ENCODE results near the gene PCNX1. TPM values are rescaled to one million over a fixed set of nuclear protein-coding genes. Genes with fewer than 3 reads are reported as not detected.
A peak's percentile ranks its signal among the peaks of the same experiment; 100 is the strongest.
"Not testable (repeated sequence)": the region's sequence is repeated elsewhere in the genome, so short reads cannot be mapped to it uniquely, and the experiment has no call there.

Gene PCNX1
- polyA plus RNA-seq, 3 donors: 40.4 to 56.2 (median 51.4) TPM

GRCh38 chr14:71130491-71131179, 223.4 kb downstream of the PCNX1 start:
- no peak for DNase-seq (ENCODE audit: extremely low read depth in 1 of 11, low read depth in 9 of 11, low spot score in 4 of 11)

GRCh38 chr14:71133296-71133695, 226.0 kb downstream of the PCNX1 start:
- DNase-seq (ENCODE audit: extremely low read depth in 1 of 11, low read depth in 9 of 11, low spot score in 4 of 11): no peak

DNA sequence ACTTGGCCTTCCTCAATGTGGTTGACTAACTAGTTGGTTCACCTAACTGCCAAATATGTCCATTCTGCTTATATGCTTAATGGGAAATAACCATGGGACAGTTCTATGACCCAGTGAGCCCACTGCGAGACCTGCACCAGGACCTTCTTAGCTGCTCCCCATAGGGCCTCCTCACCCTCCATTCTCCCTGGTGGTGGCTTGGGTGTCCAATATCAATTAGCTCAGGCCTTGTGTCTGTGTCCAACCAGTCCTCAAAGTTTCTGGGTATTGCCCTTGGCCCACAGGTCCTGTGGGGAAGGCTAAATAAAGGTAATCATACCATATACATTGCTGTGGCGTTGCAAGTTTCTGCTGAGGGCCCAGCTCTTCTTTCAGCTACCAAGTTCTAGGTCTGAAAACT, 228.2 kb downstream of the PCNX1 start:
- DNase-seq (ENCODE audit: extremely low read depth in 1 of 11, low read depth in 9 of 11, low spot score in 4 of 11): no peak

DNA sequence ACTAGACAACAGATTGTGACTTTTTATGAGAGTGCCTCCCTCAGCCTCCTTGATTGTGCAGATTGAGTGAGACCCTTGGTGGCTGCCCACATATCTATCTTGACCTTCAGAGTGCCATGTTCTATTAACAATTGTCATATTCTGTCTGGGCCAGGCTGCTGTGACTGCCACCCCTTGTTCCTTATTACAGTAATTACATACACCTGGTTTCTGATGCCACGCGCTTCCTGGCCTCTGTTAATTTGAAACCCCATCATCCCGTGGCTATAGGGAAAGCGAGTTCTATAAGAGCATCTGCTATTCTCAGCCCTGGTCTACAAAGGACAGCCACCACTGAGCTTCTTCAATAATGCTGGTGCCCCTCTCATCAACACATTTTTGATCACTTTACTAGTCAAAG, 228.7 kb downstream of the PCNX1 start:
- DNase-seq (ENCODE audit: extremely low read depth in 1 of 11, low read depth in 9 of 11, low spot score in 4 of 11): no peak

DNA sequence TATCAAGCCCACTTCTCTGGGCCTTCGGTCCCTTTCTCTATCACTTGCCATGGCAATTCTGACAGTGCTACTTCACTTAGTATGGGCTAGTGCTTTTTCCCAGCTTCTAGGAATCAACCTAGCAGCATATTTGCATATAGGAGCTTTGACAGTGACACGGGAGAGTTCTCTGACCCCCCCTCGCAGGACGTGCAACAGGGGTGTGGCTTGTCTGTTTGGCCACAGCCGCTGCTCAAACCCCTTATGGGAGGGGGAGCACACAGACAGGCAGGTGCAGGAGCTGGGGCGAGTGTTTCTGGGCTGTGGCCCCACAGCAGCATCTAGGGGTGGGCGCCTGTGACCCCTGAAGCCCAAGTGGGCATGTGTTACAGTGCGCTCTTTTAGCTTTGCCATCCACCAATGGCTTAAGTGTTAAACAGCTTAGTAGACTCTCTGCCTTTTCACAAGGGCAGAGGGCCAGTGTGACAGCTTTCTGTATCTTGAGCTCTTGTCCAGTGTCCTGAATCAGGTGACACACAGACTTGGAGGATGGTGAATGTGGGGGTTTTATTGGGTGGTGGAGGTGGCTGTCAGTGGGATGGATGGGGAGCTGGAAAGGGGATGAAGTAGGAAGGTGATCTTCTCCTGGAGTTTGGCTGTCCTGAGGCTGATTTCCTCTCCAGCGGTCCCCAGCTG, 229.3 kb downstream of the PCNX1 start:
- no peak for DNase-seq (ENCODE audit: extremely low read depth in 1 of 11, low read depth in 9 of 11, low spot score in 4 of 11)

- DNase-seq (ENCODE audit: extremely low read depth in 1 of 11, low read depth in 9 of 11, low spot score in 4 of 11): no peak
Measured at GRCh38 chr14:71137536-71138447, 230.5 kb downstream of the PCNX1 start.

DNA sequence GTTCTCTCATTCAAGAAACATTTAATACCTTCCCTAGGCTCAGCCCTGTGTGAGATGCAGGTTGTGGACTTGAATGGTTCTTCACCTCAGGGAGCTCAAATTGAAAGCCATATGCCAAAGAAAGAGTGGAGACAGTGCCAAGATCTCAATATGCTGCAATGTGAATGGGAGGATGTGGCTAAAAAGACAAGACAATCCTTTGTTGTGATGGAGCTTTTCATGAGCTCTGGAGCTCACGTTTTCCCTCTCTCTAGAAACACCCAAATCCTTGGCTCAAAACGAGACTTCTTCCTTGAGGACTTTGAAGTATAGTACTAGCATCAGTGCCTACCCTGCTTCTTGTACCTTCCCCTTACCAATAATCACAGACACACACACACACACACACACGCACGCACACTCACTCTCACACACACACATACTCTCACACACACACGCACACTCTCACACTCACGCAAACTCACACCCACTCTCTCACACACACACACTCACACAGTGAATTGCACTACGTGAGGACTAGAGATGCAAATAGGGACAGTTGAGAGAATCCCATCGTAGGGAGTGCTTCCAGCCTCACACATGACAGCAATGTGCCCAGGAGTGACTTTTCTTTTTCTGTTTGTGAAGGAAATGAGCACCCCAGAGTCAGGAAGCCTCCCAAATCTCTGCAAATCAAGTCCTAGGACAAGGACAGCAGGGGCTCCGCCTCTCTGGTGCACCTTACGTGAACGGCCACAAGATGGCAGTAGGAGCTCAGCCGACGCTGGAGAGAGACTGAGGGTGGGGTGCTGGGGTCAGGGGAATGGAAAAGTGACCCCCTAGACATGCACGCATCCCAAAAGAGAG, 231.4 kb downstream of the PCNX1 start:
- DNase-seq (ENCODE audit: extremely low read depth in 1 of 11, low read depth in 9 of 11, low spot score in 4 of 11): no peak

DNA sequence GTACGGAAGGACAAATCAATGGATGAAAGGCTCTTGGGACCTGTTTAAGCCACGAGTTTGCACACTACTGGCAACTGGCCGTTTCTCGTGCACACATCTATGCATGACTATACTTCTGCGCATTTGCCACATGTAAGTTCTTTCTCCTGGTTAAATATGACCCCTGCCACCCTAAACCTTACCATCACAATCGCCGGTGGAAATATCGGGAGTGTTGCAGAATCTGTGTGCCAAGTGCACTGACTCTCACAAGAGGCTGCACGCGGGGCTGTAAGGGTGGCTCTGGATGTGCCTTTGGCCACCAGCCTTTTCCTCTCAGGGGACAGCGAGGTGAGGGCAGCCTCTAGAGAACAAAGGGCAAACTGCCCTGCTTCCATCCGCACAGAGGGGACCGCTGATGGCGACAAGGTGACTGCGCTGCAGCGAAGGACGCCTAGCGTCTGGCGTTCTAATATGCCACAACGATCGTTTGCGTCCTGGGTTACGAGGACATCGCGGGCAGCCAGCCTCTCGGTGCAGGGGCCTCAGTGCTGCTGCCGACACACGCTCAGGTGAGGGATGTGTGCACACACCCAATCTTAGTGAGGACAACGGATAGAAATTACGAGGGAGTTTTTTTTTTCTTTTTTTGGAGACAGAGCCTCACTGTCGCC, 232.2 kb downstream of the PCNX1 start:
- no peak for DNase-seq (ENCODE audit: extremely low read depth in 1 of 11, low read depth in 9 of 11, low spot score in 4 of 11)

- no peak for DNase-seq (ENCODE audit: extremely low read depth in 1 of 11, low read depth in 9 of 11, low spot score in 4 of 11)
Measured at GRCh38 chr14:71140157-71140556, 232.9 kb downstream of the PCNX1 start.

DNA sequence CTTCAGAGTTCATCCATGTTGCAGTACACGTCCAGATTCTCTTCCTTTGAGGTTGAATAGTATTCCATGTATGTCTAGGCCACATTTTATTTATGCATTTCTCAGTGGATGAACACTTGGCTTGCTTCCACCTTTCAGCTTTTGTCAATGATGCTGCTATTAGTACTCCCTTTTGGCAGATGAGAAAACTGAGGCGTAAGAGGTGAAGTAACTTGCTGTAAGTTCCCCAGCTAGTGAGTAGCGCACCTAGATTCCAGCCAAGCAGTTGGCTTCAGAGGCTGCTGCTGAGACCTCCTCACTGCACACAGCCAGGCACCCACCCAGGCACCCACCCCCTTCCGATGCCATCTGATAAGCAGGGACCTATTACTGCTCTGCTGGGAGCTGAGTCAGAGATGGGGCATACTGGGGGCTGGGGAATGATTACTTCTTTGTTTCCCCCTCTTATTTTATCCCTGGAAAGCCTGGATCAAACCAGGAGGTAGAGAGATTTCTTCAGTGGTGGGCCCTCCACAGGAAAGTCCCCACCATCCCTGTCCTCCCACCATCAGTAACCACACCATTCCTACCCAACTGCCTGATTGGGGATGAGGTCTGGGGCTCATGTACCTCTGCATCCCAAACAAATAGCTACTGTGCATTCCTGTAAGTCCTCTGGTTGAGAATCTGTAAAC, 234.6 kb downstream of the PCNX1 start:
- no peak for DNase-seq (ENCODE audit: extremely low read depth in 1 of 11, low read depth in 9 of 11, low spot score in 4 of 11)

GRCh38 chr14:71142375-71143038, 235.2 kb downstream of the PCNX1 start:
- no peak for DNase-seq (ENCODE audit: extremely low read depth in 1 of 11, low read depth in 9 of 11, low spot score in 4 of 11)

GRCh38 chr14:71143381-71144290, 236.4 kb downstream of the PCNX1 start:
- no peak for DNase-seq (ENCODE audit: extremely low read depth in 1 of 11, low read depth in 9 of 11, low spot score in 4 of 11)

- not testable (repeated sequence) for DNase-seq (ENCODE audit: extremely low read depth in 1 of 11, low read depth in 9 of 11, low spot score in 4 of 11)
Measured at GRCh38 chr14:71147335-71147734, 240.1 kb downstream of the PCNX1 start.

DNA sequence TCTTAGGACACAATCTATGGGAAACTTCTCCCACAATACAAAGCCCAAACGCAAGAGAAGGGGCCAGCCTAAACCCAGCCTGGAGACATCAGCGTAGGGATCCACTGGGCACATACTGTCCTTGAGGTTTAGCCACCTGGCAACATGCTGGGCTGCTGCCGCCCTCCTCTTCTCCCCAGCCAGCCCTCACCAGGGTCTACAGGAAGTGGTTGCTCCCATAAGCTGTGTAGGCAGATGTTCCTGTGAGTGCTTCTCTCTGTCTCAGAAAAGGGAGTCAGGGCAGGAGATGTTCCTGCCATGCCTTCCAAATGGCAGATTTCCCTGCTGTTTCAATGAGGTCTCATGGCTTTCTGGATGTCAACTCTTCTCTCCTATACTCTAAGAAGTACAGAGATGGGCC, 241.4 kb downstream of the PCNX1 start:
- DNase-seq (ENCODE audit: extremely low read depth in 1 of 11, low read depth in 9 of 11, low spot score in 4 of 11): no peak

GRCh38 chr14:71150737-71151136, 243.5 kb downstream of the PCNX1 start:
- DNase-seq (ENCODE audit: extremely low read depth in 1 of 11, low read depth in 9 of 11, low spot score in 4 of 11): no peak

DNA sequence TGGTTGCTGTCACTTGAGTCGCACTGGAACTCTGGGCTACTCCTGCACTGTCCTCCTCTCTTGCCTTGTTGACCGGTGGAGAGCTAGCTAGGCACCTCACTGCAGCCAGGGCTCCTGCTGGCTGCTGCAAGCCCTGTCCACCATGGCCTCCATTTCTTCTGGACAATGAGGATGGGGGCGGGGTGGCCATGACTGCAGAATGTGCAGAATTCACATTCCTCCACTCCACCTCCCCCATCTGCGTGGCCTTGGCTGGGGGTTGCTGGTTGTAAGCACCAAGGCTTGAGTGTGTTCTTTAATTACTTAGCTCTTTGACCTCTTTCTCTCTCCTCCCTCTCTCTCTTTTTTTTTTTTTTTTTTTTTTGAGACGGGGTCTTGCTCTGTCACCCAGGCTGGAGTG, 248.5 kb downstream of the PCNX1 start:
- peak in 1 of 11 donors; percentile 71 for DNase-seq (ENCODE audit: extremely low read depth in 1 of 11, low read depth in 9 of 11, low spot score in 4 of 11)
